CD4-positive, CD25-positive, alpha-beta regulatory T cell (primary cell): Measurements from ENCODE around the gene TFB2M. TPM values are rescaled to one million over a fixed set of nuclear protein-coding genes. Genes with fewer than 3 reads are reported as not detected.
"Not testable (repeated sequence)": the region's sequence is repeated elsewhere in the genome, so short reads cannot be mapped to it uniquely, and the experiment has no call there.

Source experiments
- ATAC-seq, 2 donors: fragments of 150-1000 bp; cut with Tn5 transposase; one replicate each; pipeline ENCODE4 v1.10.0; 2021; ENCODE audit warnings: low read depth in 2 of 2, moderate number of reproducible peaks in 2 of 2, moderate library complexity in 1 of 2
- DNase-seq, 3 donors: peaks; one replicate each; pipeline versions ENCODE4 v3.0.0 to v3.0.0-alpha.2; 2012 to 2022; ENCODE audit warnings: mixed read lengths in 1 of 3
- H3K27ac ChIP-seq: one replicate; pipeline ENCODE4 v1.7.0; 2013; ENCODE audit warnings: mild to moderate bottlenecking, low read length; ENCODE audit not compliant: insufficient read depth, poor library complexity, severe bottlenecking
- H3K27me3 ChIP-seq: one replicate; pipeline ENCODE4 v1.7.0; 2013; ENCODE audit warnings: low read length; ENCODE audit not compliant: control insufficient read depth, insufficient read depth
- H3K36me3 ChIP-seq: one replicate; pipeline ENCODE4 v1.7.0; 2013; ENCODE audit warnings: mild to moderate bottlenecking, low read length, moderate library complexity; ENCODE audit not compliant: control insufficient read depth, insufficient read depth
- H3K4me1 ChIP-seq: 2 replicates; pipeline ENCODE4 v1.7.0; 2013; ENCODE audit warnings: mild to moderate bottlenecking, low read length; ENCODE audit not compliant: insufficient read depth, control insufficient read depth, poor library complexity, severe bottlenecking
- H3K4me3 ChIP-seq: one replicate; pipeline ENCODE4 v1.7.0; 2013; ENCODE audit warnings: low read depth, mild to moderate bottlenecking, low read length, moderate library complexity
- H3K9me3 ChIP-seq, 2 experiments: 1 replicate in 1 of 2; 2 replicates in 1 of 2; pipeline ENCODE4 v1.7.0; 2013; ENCODE audit warnings: low read length in 2 of 2, mild to moderate bottlenecking in 1 of 2, moderate library complexity in 1 of 2; ENCODE audit not compliant: control insufficient read depth in 2 of 2
- H3K27ac Mint-ChIP-seq, 3 donors: one replicate each; pipeline ENCODE4 v1.8.0; 2020 to 2022; ENCODE audit warnings: mild to moderate bottlenecking in 3 of 3, mixed read lengths in 3 of 3, moderate library complexity in 2 of 3
- H3K27me3 Mint-ChIP-seq: one replicate; pipeline ENCODE4 v1.8.0; 2022; ENCODE audit warnings: mild to moderate bottlenecking, mixed read lengths
- H3K36me3 Mint-ChIP-seq: one replicate; pipeline ENCODE4 v1.8.0; 2020; ENCODE audit warnings: mixed read lengths
- H3K4me1 Mint-ChIP-seq, 4 donors: one replicate each; pipeline ENCODE4 v1.8.0; 2020 to 2022; ENCODE audit warnings: mixed read lengths in 4 of 4, mild to moderate bottlenecking in 1 of 4
- H3K4me3 Mint-ChIP-seq, 4 donors: one replicate each; pipeline ENCODE4 v1.8.0; 2020 to 2022; ENCODE audit warnings: mild to moderate bottlenecking in 4 of 4, mixed read lengths in 4 of 4, moderate library complexity in 3 of 4
- H3K9me3 Mint-ChIP-seq, 7 donors: one replicate each; pipeline ENCODE4 v1.8.0; 2020 to 2022; ENCODE audit warnings: mixed read lengths in 7 of 7, mild to moderate bottlenecking in 3 of 7, moderate library complexity in 2 of 7
- polyA plus RNA-seq, 4 donors: library from polyadenylated mRNA; unstranded; fragments of 300-500 nt; fragmentation: Illumina TruSeq; gene quantifications; one replicate each; pipeline ENCODE4 v1.2.3, GENCODE V29; 2021
- total RNA-seq: library from RNA; stranded (reverse); gene quantifications from one replicate; pipeline ENCODE4 v1.2.3, GENCODE V29; 2022

The TFB2M gene
- total and polyA plus RNA-seq, 5 donors from 2014 or later: 15.2 to 21.8 (median 20.4) TPM

DNA sequence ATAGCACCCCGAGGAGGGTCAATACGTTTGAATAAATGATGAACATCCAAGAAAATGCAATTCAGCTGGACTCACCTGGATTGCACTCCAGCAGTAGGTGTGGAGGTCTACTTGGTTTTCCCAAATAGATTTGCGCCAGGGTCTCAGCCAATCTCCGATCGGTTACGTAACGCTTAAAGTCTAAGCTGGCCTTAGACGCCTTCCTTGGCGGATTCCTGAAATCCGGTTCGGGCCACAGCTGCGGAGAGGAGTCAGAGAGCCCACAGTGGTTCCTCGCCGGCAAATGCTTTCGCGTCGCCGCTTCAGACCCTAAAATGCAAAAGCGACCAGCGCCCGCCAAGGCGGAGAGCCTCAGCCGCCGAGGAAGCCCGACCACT, 322 bp downstream of the TFB2M start:
- Histone ChIP-seq H3K9me3 (no peaks in the 10 kb centered on the region), H3K36me3 (peaks cover 6% of the 10 kb centered on the region), H3K27me3 (no peaks in the 10 kb centered on the region), H3K27ac (peak overlapping the region; percentile 94), H3K4me3 (peak overlapping the region; percentile 97), H3K4me1 (peaks cover 58% of the 10 kb centered on the region)
- Mint-ChIP-seq H3K4me1 (peaks cover 17 to 58% (median 32%) of the 10 kb centered on the region in 4 donors), H3K4me3 (peak overlapping the region; percentile 94 to 100 (median 98)), H3K36me3 (peaks cover 3% of the 10 kb centered on the region), H3K27me3 (no peaks in the 10 kb centered on the region), H3K27ac (peak overlapping the region; percentile 94 to 96 (median 95)), H3K9me3 (peaks cover 0 to 2% (median 0%) of the 10 kb centered on the region in 7 donors)
- DNase-seq (no peak), ATAC-seq (no peak)

DNA sequence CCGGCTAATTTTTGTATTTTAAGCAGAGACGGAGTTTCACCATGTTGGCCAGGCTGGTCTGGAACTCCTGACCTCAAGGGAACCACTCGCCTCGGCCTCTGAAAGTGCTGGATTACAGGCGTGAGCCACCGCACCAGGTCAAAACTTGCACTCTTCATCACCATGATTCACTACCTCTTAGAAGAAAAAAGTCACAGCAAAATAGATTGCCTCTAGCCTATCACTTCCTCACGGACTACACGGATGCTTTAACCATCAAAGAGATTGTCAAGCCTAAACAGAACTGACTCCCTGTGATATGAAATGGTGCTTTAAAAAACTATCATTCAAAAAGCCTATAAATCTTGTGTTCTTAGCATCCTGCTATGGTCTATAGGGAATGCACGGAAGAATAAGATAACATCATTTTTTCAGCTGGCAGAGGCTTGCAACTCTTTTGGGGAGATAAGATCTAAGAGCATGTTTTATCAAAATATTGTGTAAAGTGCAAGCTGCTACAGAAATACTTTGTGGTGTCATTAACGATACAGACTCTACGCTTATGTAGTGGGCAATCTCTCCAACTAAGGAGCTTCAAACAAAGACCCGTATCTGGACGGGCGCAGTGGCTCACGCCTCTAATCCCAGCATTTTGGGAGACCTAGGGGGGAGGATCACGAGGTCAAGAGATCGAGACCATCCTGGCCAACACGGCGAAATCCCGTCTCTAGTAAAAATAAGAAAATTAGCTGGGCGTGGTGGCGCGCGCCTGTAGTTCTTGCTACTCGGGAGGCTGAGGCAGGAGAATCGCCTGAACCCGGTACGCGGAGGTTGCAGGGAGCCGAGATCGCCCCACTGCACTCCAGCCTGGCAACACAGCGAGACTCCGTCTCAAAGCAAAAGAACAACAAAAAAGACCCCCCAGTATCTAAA, 966 bp downstream of the TFB2M start:
- H3K4me1 Mint-ChIP-seq: peaks cover 17 to 59% (median 33%) of the 10 kb centered on the region in 4 donors
- Histone ChIP-seq H3K4me1 (peaks cover 52% of the 10 kb centered on the region), H3K27ac (peak overlapping the region; percentile 94), H3K27me3 (no peaks in the 10 kb centered on the region), H3K4me3 (peak overlapping the region; percentile 97), H3K36me3 (peaks cover 11% of the 10 kb centered on the region), H3K9me3 (no peaks in the 10 kb centered on the region)
- H3K9me3 Mint-ChIP-seq: peaks cover 0 to 2% (median 0%) of the 10 kb centered on the region in 7 donors
- DNase-seq (no peak), ATAC-seq (no peak)
- peaks cover 8% of the 10 kb centered on the region for H3K36me3 Mint-ChIP-seq
- H3K27me3 Mint-ChIP-seq: no peaks in the 10 kb centered on the region
- peak overlapping the region; percentile 94 to 100 (median 98) for H3K4me3 Mint-ChIP-seq
- H3K27ac Mint-ChIP-seq: peak overlapping the region; percentile 94 to 96 (median 95)

DNA sequence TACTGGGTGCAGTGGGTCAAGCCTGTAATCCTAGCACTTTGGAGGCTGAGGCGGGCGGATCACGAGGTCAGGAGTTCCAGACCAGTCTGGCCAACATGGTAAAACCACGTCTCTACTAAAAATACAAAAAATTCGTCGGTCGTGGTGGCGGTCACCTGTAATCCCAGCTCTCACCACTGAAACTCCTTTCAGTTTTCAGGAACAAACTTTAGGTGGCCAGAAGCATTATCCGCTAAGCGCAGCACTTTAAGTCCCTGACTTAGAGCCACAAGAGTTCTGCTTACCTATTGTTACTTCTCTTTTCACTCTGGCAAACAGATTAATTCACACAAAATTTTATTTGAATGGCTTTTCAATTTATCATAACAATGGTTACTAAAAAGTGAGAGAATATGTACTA, 5.2 kb downstream of the TFB2M start:
- peaks cover 30% of the 10 kb centered on the region for H3K36me3 Mint-ChIP-seq
- not testable (repeated sequence) for H3K9me3 Mint-ChIP-seq
- peaks cover 36% of the 10 kb centered on the region for H3K36me3 ChIP-seq

DNA sequence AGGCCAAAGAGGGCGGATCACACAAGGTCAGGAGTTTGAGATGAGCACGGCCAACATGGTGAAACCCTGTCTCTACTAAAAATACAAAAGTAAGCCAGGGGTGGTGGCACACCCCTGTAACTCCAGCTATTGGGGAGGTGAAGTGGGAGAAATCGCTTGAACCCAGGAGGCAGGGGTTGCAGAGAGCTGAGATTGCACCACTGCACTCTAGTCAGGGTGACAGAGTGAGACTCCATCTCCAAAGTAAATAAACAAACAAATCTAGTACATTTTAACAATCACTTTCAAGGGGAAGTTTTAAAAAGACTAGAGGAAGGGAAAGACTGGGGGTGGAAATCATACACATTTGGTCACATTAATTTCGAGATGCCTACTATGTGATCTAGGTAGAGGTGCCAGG, 6.8 kb downstream of the TFB2M start:
- peaks cover 7% of the 10 kb centered on the region for H3K4me1 ChIP-seq
- no peak overlapping the region for H3K4me3 ChIP-seq
- H3K9me3 Mint-ChIP-seq: peaks cover 0 to 2% (median 0%) of the 10 kb centered on the region in 7 donors
- H3K36me3 Mint-ChIP-seq: peaks cover 40% of the 10 kb centered on the region
- peaks cover 14 to 28% (median 19%) of the 10 kb centered on the region in 4 donors for H3K4me1 Mint-ChIP-seq
- ATAC-seq (no peak), DNase-seq (no peak)
- H3K36me3 ChIP-seq: peaks cover 48% of the 10 kb centered on the region
- no peaks in the 10 kb centered on the region for H3K27me3 Mint-ChIP-seq
- no peaks in the 10 kb centered on the region for H3K27me3 ChIP-seq
- no peak overlapping the region for H3K27ac ChIP-seq
- H3K4me3 Mint-ChIP-seq: no peak overlapping the region
- peak overlapping the region in 2 of 3 donors; percentile 21 to 47 for H3K27ac Mint-ChIP-seq
- no peaks in the 10 kb centered on the region for H3K9me3 ChIP-seq

More for the DNA sequence above, 5.2 kb downstream of the TFB2M start:
- Mint-ChIP-seq H3K27ac (peak overlapping the region in 1 of 3 donors; percentile 47), H3K4me3 (peak overlapping the region in 1 of 4 donors; percentile 70), H3K4me1 (peaks cover 20 to 40% (median 27%) of the 10 kb centered on the region in 4 donors)
- DNase-seq, ATAC-seq, H3K9me3 ChIP-seq, H3K27me3 ChIP-seq, H3K27me3 Mint-ChIP-seq, H3K4me3 ChIP-seq, H3K27ac ChIP-seq: not testable (repeated sequence)
- H3K4me1 ChIP-seq: peaks cover 22% of the 10 kb centered on the region

DNA sequence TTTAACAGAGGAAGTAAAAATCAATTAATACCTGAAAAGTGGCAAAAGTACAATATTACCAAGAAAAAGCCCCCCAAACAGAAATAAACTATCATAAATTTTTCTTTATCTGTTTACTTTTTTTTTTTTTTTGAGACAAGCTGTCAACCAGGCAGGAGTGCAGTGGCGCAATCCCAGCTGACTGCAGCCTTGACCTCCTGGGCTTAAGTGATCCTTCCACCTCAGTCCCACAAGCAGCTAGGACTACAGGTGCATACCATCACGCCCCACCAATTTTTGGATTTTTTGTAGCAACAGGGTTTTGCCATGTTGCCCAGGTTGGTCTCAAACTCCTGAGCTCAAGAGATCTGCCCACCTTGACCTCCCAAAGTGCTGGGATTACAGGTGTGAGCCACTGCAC, 8.0 kb downstream of the TFB2M start:
- Histone ChIP-seq H3K9me3 (no peaks in the 10 kb centered on the region), H3K4me1 (no peaks in the 10 kb centered on the region), H3K27ac (no peak overlapping the region), H3K4me3 (no peak overlapping the region), H3K36me3 (peaks cover 59% of the 10 kb centered on the region), H3K27me3 (no peaks in the 10 kb centered on the region)
- no peaks in the 10 kb centered on the region for H3K27me3 Mint-ChIP-seq
- H3K27ac Mint-ChIP-seq: no peak overlapping the region
- ATAC-seq: no peak
- no peak for DNase-seq
- peaks cover 50% of the 10 kb centered on the region for H3K36me3 Mint-ChIP-seq
- no peak overlapping the region for H3K4me3 Mint-ChIP-seq
- peaks cover 9 to 20% (median 15%) of the 10 kb centered on the region in 4 donors for H3K4me1 Mint-ChIP-seq
- peaks cover 0 to 2% (median 0%) of the 10 kb centered on the region in 7 donors for H3K9me3 Mint-ChIP-seq

DNA sequence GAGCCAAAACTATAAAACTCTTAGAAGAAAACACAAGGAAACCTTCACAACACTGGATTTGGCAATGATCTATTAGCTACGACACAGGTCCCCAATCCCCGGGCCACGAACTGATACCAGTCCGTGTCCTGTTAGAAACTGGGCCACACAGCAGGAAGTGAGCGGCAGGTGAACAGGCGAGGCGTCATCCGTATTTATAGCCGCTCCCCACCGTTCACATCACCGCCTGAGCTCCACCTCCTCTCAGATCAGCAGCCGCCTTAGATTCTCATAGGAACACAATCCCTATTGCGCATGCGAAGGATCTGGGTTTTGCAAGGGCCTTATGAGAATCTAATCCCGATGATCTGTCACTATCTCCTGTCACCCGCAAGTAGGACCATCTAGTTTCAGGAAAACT, 11.9 kb downstream of the TFB2M start:
- Histone ChIP-seq H3K27me3 (no peaks in the 10 kb centered on the region), H3K9me3 (no peaks in the 10 kb centered on the region), H3K36me3 (peaks cover 78% of the 10 kb centered on the region), H3K27ac (no peak overlapping the region), H3K4me3 (no peak overlapping the region), H3K4me1 (no peaks in the 10 kb centered on the region)
- no peak for ATAC-seq
- Mint-ChIP-seq H3K36me3 (peaks cover 60% of the 10 kb centered on the region), H3K27me3 (no peaks in the 10 kb centered on the region), H3K4me3 (no peak overlapping the region), H3K4me1 (peaks cover 3 to 18% (median 7%) of the 10 kb centered on the region in 4 donors), H3K27ac (no peak overlapping the region), H3K9me3 (peaks cover 0 to 2% (median 0%) of the 10 kb centered on the region in 7 donors)
- DNase-seq: no peak

DNA sequence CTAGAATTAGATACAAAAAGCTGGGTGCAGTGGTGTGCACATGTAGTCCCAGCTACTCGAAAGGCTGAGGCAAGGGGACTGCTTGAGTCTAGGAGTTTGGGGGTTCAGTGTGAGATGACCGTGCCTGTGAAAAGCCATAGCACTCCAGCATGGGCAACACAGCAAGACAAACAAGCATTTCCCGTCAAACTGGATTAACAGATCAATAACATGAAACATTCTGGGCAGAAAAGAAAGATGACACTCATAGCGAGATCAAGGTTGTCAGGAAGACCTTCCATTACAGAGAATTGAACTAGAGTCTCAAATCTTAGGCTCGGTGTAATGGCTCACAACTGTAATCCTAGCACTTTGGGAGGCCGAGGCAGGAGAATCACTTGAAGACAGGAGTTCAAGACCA, 14.0 kb downstream of the TFB2M start:
- H3K4me3 Mint-ChIP-seq: no peak overlapping the region
- H3K4me1 Mint-ChIP-seq: peaks cover 0 to 13% (median 2%) of the 10 kb centered on the region in 4 donors
- no peak for ATAC-seq
- H3K9me3 ChIP-seq: no peaks in the 10 kb centered on the region
- no peak overlapping the region for H3K27ac Mint-ChIP-seq
- peaks cover 54% of the 10 kb centered on the region for H3K36me3 Mint-ChIP-seq
- H3K27me3 Mint-ChIP-seq: no peaks in the 10 kb centered on the region
- no peaks in the 10 kb centered on the region for H3K27me3 ChIP-seq
- no peak overlapping the region for H3K4me3 ChIP-seq
- DNase-seq: no peak
- peaks cover 0 to 2% (median 0%) of the 10 kb centered on the region in 7 donors for H3K9me3 Mint-ChIP-seq
- no peaks in the 10 kb centered on the region for H3K4me1 ChIP-seq
- peaks cover 89% of the 10 kb centered on the region for H3K36me3 ChIP-seq
- H3K27ac ChIP-seq: no peak overlapping the region
